Endothelial cell of umbilical vein (primary cell): Measurements from ENCODE around the gene TLCD2. TPM values are rescaled to one million over a fixed set of nuclear protein-coding genes. Genes with fewer than 3 reads are reported as not detected.

Source experiments
- BruUV-seq: library from RNA; stranded (reverse); fragments of 400-500 nt; replicated peaks from 2 replicates; lab custom pipeline; 2021; lab: Mats Ljungman, UMichigan
- CTCF ChIA-PET: fragments of 300-600, 350-600 bp; sonication (Branson Sonifier 250); formaldehyde crosslinking; loops from one replicate; lab custom pipeline; 2021; ENCODE audit warnings: antibody characterized with exemption, inconsistent platforms; lab: Charles Lee
- POLR2A ChIA-PET: fragments of 300-600, 350-600 bp; sonication (Branson Sonifier 250); formaldehyde crosslinking; loops from one replicate; lab custom pipeline; 2021; ENCODE audit warnings: antibody characterized with exemption, inconsistent platforms; lab: Charles Lee
- DNase-seq: peaks from one replicate; pipeline ENCODE4 v3.0.0-alpha.2; 2011; ENCODE audit warnings: low read depth, low spot score
- FAIRE-seq: peaks from 2 replicates; lab custom pipeline; 2011; peaks lifted over from hg19 to GRCh38; lab: Jason Lieb, UNC
- H2AFZ ChIP-seq: 2 replicates; pipeline ENCODE4 v1.6.0; 2012; ENCODE audit warnings: low read depth, low read length, control low read depth, inconsistent platforms
- H3K27ac ChIP-seq: 2 replicates; pipeline ENCODE4 v1.5.1; 2011; ENCODE audit warnings: low read depth, mild to moderate bottlenecking, control low read depth, low read length, moderate library complexity; ENCODE audit not compliant: insufficient read depth
- H3K27me3 ChIP-seq, 2 experiments: 2 replicates each; pipeline versions ENCODE4 v1.6.0 to v1.6.1; 2011; ENCODE audit warnings: low read length in 2 of 2, mixed read lengths in 1 of 2; ENCODE audit not compliant: control insufficient read depth in 2 of 2, insufficient read depth in 2 of 2
- H3K36me3 ChIP-seq, 2 experiments: 2 replicates in 1 of 2; 3 replicates in 1 of 2; pipeline ENCODE4 v1.5.1; 2011; ENCODE audit warnings: low read length in 2 of 2, mild to moderate bottlenecking in 1 of 2, moderate library complexity in 1 of 2; ENCODE audit not compliant: control insufficient read depth in 2 of 2, insufficient read depth in 2 of 2; ENCODE audit errors: extremely low read depth in 1 of 2
- H3K4me1 ChIP-seq: 3 replicates; pipeline ENCODE4 v1.5.1; 2011; ENCODE audit warnings: mild to moderate bottlenecking, low read length; ENCODE audit not compliant: control insufficient read depth, insufficient read depth; ENCODE audit errors: extremely low read depth
- H3K4me2 ChIP-seq: 2 replicates; pipeline ENCODE4 v1.6.1; 2011; ENCODE audit warnings: low read length, control low read depth, mixed read lengths; ENCODE audit not compliant: insufficient read depth
- H3K4me3 ChIP-seq, 3 experiments: fragments of 200-600 bp in 1 of 3; sonication (generic), shearing (Covaris generic) in 1 of 3; replicated peaks in 1 of 3; 2 replicates each; pipeline ENCODE4 v1.5.1; 2011 to 2016; ENCODE audit warnings: control low read depth in 3 of 3, low read length in 3 of 3, mild to moderate bottlenecking in 2 of 3, inconsistent platforms in 1 of 3, low read depth in 1 of 3, moderate library complexity in 1 of 3; ENCODE audit not compliant: insufficient read depth in 1 of 3
- H3K79me2 ChIP-seq: 2 replicates; pipeline ENCODE4 v1.6.0; 2012; ENCODE audit warnings: low read length, inconsistent platforms; ENCODE audit not compliant: control insufficient read depth, insufficient read depth
- H3K9ac ChIP-seq: replicated peaks from 2 replicates; pipeline ENCODE3; 2011; ENCODE audit warnings: low read length, control low read depth; ENCODE audit not compliant: insufficient read depth; ENCODE audit errors: extremely low read depth
- H3K9me1 ChIP-seq: replicated peaks from 3 replicates; pipeline ENCODE4 v1.6.0; 2011; ENCODE audit warnings: mild to moderate bottlenecking, low read length; ENCODE audit not compliant: control insufficient read depth, insufficient read depth; ENCODE audit errors: extremely low read depth
- H3K9me3 ChIP-seq: replicated peaks from 2 replicates; pipeline ENCODE4 v1.5.1; 2012; ENCODE audit warnings: low read length, inconsistent platforms; ENCODE audit not compliant: control insufficient read depth, insufficient read depth
- H4K20me1 ChIP-seq: replicated peaks from 2 replicates; pipeline ENCODE3; 2011; ENCODE audit warnings: mild to moderate bottlenecking, low read length; ENCODE audit not compliant: control insufficient read depth, insufficient read depth; ENCODE audit errors: extremely low read depth
- CTCF ChIP-seq, 2 donors: IDR thresholded peaks; 1 replicate in 1 of 2; 2 replicates in 1 of 2; pipeline ENCODE4 v1.5.1; 2011; ENCODE audit warnings: low read length in 2 of 2, mild to moderate bottlenecking in 2 of 2, moderate library complexity in 2 of 2, control low read depth in 1 of 2, inconsistent platforms in 1 of 2, low read depth in 1 of 2; ENCODE audit not compliant: insufficient read depth in 1 of 2; ENCODE audit errors: extremely low read depth in 1 of 2
- EZH2 ChIP-seq: IDR thresholded peaks from 2 replicates; pipeline ENCODE4 v1.6.1; 2012; ENCODE audit warnings: borderline replicate concordance, low read depth, mild to moderate bottlenecking, moderate library complexity, low read length, inconsistent platforms; ENCODE audit not compliant: severe bottlenecking
- FOS ChIP-seq: IDR thresholded peaks from 2 replicates; pipeline ENCODE4 v1.6.1; 2011; ENCODE audit warnings: mild to moderate bottlenecking, low read length, moderate library complexity, borderline replicate concordance; ENCODE audit not compliant: insufficient read depth
- GATA2 ChIP-seq: IDR thresholded peaks from 2 replicates; pipeline ENCODE4 v1.7.0; 2011; ENCODE audit warnings: low read depth, mild to moderate bottlenecking, moderate library complexity, mixed read lengths, low read length; ENCODE audit not compliant: insufficient read length, insufficient read depth
- JUN ChIP-seq: IDR thresholded peaks from 2 replicates; pipeline ENCODE4 v1.6.1; 2011; ENCODE audit warnings: borderline replicate concordance, low read depth; ENCODE audit not compliant: insufficient read length, insufficient read depth
- MAX ChIP-seq: IDR thresholded peaks from 2 replicates; pipeline ENCODE4 v1.6.1; 2011; ENCODE audit not compliant: insufficient read depth, insufficient read length
- MYC ChIP-seq: IDR thresholded peaks from one replicate; pipeline ENCODE4 v1.6.1; 2011; ENCODE audit warnings: mild to moderate bottlenecking, low read depth, low read length
- POLR2A ChIP-seq: IDR thresholded peaks from 2 replicates; pipeline ENCODE4 v1.6.1; 2012; ENCODE audit warnings: low read depth, mild to moderate bottlenecking, control low read depth, low read length
- POLR2AphosphoS5 ChIP-seq: IDR thresholded peaks from 2 replicates; pipeline ENCODE4 v1.6.1; 2012; ENCODE audit warnings: low read depth, mild to moderate bottlenecking, control low read depth, low read length, moderate library complexity; ENCODE audit not compliant: insufficient read depth
- dilution Hi-C: fragments of 300-500 bp; cut with MboI; formaldehyde crosslinking; loops from one replicate; pipeline ENCODE4 v1.15.0; 2019; ENCODE audit warnings: low sequenced_read_pairs; ENCODE audit not compliant: extremely low pct_ligation_motif_present
- intact Hi-C: fragments of 100-400 bp; cut with micrococcal nuclease; formaldehyde crosslinking; loops from one replicate; pipeline ENCODE4 v1.10.0; 2022
- polyA plus RNA-seq, 4 experiments: library from polyadenylated mRNA; depleted of rRNA in 3 of 4; stranded (reverse) in 3 of 4; unstranded in 1 of 4; fragments of >200 nt; gene quantifications; 2 replicates each; pipeline versions ENCODE4 v1.2.1 to v1.2.3, GENCODE V29; 2011 to 2012; ENCODE audit warnings: missing spikeins in 1 of 4
- total RNA-seq: library from RNA; stranded (reverse); gene quantifications from 2 replicates; pipeline ENCODE4 v1.2.3, GENCODE V29; 2021

TLCD2 gene
- total and polyA plus RNA-seq, 2 donors (not counting 3 experiments of a cell fraction or from before 2014, with no cell fraction given): 0.72 to 2.1 TPM

- DNase-seq: no peak
- Histone ChIP-seq H3K79me2 (no peaks in the 10 kb centered on the region), H2AFZ (no peak overlapping the region), H3K9me1 (no peaks in the 10 kb centered on the region), H4K20me1 (no peaks in the 10 kb centered on the region), H3K4me3 (no peak overlapping the region), H3K4me2 (no peak overlapping the region), H3K9me3 (no peaks in the 10 kb centered on the region), H3K36me3 (peaks cover 0 to 6% of the 10 kb centered on the region in 2 experiments), H3K9ac (no peak overlapping the region), H3K27me3 (no peaks in the 10 kb centered on the region), H3K27ac (no peak overlapping the region), H3K4me1 (no peaks in the 10 kb centered on the region)
- TF ChIP-seq POLR2AphosphoS5 (no peak), MAX (no peak)
- dilution Hi-C loops (no loop called here), intact Hi-C loops (no loop called here)
- CTCF ChIA-PET: interaction anchor here (0.7 kb wide), 1 partner anchor 11 kb away, joined by 5 read pairs; no protein-coding TSS in a partner anchor
- BruUV-seq: no TSS peak
- POLR2A ChIA-PET: no interaction called here
- FAIRE-seq: no peak
Observed at GRCh38 chr17:1732833-1733321, 22.7 kb upstream of the TLCD2 start.

GRCh38 chr17:1732241-1732832 lies 22.2 kb upstream of the TLCD2 start:
- Histone ChIP-seq H3K9ac (no peak overlapping the region), H3K4me2 (no peak overlapping the region), H3K79me2 (no peaks in the 10 kb centered on the region), H3K4me3 (no peak overlapping the region), H3K27me3 (no peaks in the 10 kb centered on the region), H3K27ac (no peak overlapping the region), H3K9me3 (no peaks in the 10 kb centered on the region), H3K4me1 (no peaks in the 10 kb centered on the region), H3K9me1 (no peaks in the 10 kb centered on the region), H4K20me1 (no peaks in the 10 kb centered on the region), H3K36me3 (peaks cover 0 to 5% of the 10 kb centered on the region in 2 experiments), H2AFZ (no peak overlapping the region)
- no peak for TF ChIP-seq POLR2A
- no peak for TF ChIP-seq EZH2
- no peak for TF ChIP-seq FOS
- TF ChIP-seq GATA2: no peak
- TF ChIP-seq MYC: no peak
- TF ChIP-seq POLR2AphosphoS5: no peak
- TF ChIP-seq CTCF (IDR thresholded peaks at IDR 0.05; ENCODE audit: extremely low read depth in 1 of 2, insufficient read depth in 1 of 2, low read depth in 1 of 2, low read length in 2 of 2): no peak
- no peak for TF ChIP-seq MAX
- TF ChIP-seq JUN: no peak
- BruUV-seq: no TSS peak
- intact Hi-C loops (no loop called here), dilution Hi-C loops (no loop called here)
- ChIA-PET CTCF (interaction anchor here (0.7 to 2.6 kb wide), 2 partner anchors 11 to 52 kb away, joined by 5 to 9 read pairs; no protein-coding TSS in a partner anchor), POLR2A (no interaction called here)
- DNase-seq (no peak), FAIRE-seq (no peak)
